ENCODE results near the gene SPG11.

DNA sequence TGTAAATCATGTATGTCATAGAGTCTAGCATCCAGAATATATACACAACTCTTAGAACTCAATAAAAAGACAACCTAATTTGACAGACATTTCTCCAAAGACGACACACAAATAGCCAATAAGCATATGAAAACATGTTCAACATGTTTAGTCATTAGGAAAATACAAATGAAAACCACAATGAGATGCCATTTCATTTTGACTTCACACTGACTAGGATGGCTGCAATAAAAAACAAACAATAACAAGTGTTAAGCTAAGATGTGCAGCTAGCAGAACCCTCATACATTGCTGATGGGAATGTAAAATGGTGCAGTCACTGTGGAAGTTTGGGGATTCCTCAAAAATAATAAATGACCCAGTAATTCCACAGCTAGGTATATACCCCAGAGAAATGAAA, 16.4 kb downstream of the SPG11 start:
- no peak for TF ChIP-seq ZNF577 (CRISPR knock-in tag; IDR thresholded peaks at IDR 0.05; ENCODE audit: borderline replicate concordance, low read depth)
- TF ChIP-seq JUN (CRISPR knock-in tag; IDR thresholded peaks at IDR 0.05) = no peak
- TF ChIP-seq KLF9 (CRISPR knock-in tag; IDR thresholded peaks at IDR 0.05; ENCODE audit: low read depth) = no peak
- TF ChIP-seq MYC (CRISPR knock-in tag; IDR thresholded peaks at IDR 0.05; ENCODE audit: borderline replicate concordance) = no peak
- TF ChIP-seq HDAC6 (IDR thresholded peaks at IDR 0.05; ENCODE audit: low read depth, low read length) = no peak
- no peak for TF ChIP-seq ETV6 (CRISPR knock-in tag; conservative IDR thresholded peaks at IDR 0.05)
- no peak for TF ChIP-seq TAF1 (CRISPR knock-in tag; IDR thresholded peaks at IDR 0.05)
